ENCODE data around the gene GGT6.

The GGT6 gene

DNA sequence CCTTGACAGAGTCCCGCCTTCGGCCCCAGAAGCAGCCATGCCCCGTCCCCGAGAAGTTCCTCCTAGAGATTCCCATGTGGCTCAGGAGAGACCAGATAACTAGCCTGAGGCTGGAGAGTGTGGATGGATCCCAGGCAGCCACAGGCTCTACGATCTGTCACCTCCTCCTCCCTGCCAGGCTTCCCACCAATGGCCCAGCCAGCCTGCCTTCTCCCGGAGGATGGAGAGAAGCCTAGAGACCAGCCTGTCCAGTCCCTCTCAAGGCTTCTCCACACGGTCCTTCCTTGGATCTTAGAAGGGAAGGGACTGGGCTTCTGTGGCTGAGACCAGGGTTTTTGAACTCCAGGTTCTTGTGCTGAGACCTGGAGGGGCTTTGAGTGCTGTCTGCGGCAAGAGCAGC is 22.3 kb upstream of the GGT6 start:
- H3K27ac ChIP-seq (ENCODE audit: extremely low read depth, low read depth, low read length) = no peak overlapping the region
- H3K36me3 ChIP-seq (ENCODE audit: control insufficient read depth in 2 of 2, insufficient read depth in 1 of 2, low read length in 2 of 2) = no peaks in the 10 kb centered on the region
- no peak overlapping the region for H3K4me3 ChIP-seq (ENCODE audit: low read depth, low read length)
- CTCF ChIA-PET = interaction anchor here (1.0 to 1.3 kb wide), 4 partner anchors 16 to 44 kb away, joined by 4 to 6 read pairs (median 5); no protein-coding TSS in a partner anchor
- POLR2A ChIA-PET = no interaction called here
- H3K4me1 ChIP-seq (ENCODE audit: control insufficient read depth, insufficient read depth, low read length) = peaks cover 2% of the 10 kb centered on the region; the same call in 1 of the 2 replicates
- H3K9me3 ChIP-seq (ENCODE audit: control insufficient read depth, insufficient read depth, low read depth, low read length) = no peaks in the 10 kb centered on the region
- TF ChIP-seq KLF17 (tag by site-specific recombination; IDR thresholded peaks at IDR 0.05) (no peak), ZNF354C (tag by site-specific recombination; IDR thresholded peaks at IDR 0.05; ENCODE audit: borderline replicate concordance, low read depth) (no peak), HOXD13 (CRISPR knock-in tag; IDR thresholded peaks at IDR 0.05; ENCODE audit: borderline replicate concordance) (no peak), ZNF133 (tag by site-specific recombination; IDR thresholded peaks at IDR 0.05) (no peak), MZF1 (tag by site-specific recombination; IDR thresholded peaks at IDR 0.05; ENCODE audit: borderline replicate concordance) (no peak), ZNF423 (tag by site-specific recombination; IDR thresholded peaks at IDR 0.05) (no peak), SP7 (tag by site-specific recombination; IDR thresholded peaks at IDR 0.05) (no peak), ZFHX2 (tag by site-specific recombination; conservative IDR thresholded peaks at IDR 0.05) (no peak), ZNF600 (tag by site-specific recombination; IDR thresholded peaks at IDR 0.05) (no peak), ZNF10 (tag by site-specific recombination; IDR thresholded peaks at IDR 0.05) (no peak), SETDB1 (IDR thresholded peaks at IDR 0.05; ENCODE audit: insufficient read length, low read length) (no peak), ZNF174 (tag by site-specific recombination; IDR thresholded peaks at IDR 0.05) (no peak)

DNA sequence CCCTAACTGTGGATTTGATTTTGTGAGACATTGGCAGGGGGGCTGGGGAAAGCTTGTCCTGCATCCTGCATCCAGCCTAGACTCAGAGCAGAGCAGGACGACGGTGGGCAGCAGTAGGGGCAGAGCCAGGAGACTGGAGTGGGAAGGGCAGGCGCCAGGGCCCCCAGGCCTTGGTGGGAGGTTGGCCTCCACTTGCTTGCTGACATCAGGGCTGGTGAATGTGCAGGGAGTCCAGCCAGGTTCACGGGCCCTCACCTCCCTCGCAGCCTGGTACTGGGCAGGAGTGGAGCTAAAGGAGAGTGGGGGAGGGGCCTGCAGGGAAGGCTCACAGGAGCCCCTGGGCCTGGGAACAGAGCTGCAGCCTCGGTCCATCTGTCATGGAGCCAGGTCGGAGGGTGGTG is 21.7 kb upstream of the GGT6 start:
- Histone ChIP-seq H3K9me3 (ENCODE audit: control insufficient read depth, insufficient read depth, low read depth, low read length) (no peaks in the 10 kb centered on the region), H3K27ac (ENCODE audit: extremely low read depth, low read depth, low read length) (no peak overlapping the region), H3K36me3 (ENCODE audit: control insufficient read depth in 2 of 2, insufficient read depth in 1 of 2, low read length in 2 of 2) (no peaks in the 10 kb centered on the region), H3K4me3 (ENCODE audit: low read depth, low read length) (no peak overlapping the region), H3K4me1 (ENCODE audit: control insufficient read depth, insufficient read depth, low read length) (peaks cover 2% of the 10 kb centered on the region; the same call in 1 of the 2 replicates)
- CTCF ChIA-PET = interaction anchor here (0.5 to 1.5 kb wide), 5 partner anchors 10 to 208 kb away, joined by 3 to 9 read pairs (median 6); no protein-coding TSS in a partner anchor
- TF ChIP-seq GLIS1 (tag by site-specific recombination; IDR thresholded peaks at IDR 0.05) (peak; percentile 79), SP7 (tag by site-specific recombination; IDR thresholded peaks at IDR 0.05) (no peak), ZNF146 (tag by site-specific recombination; IDR thresholded peaks at IDR 0.05) (no peak), EGR2 (tag by site-specific recombination; IDR thresholded peaks at IDR 0.05; ENCODE audit: low read depth) (peak; percentile 43; the same call in 1 of the 2 replicates)
- TF ChIP-seq, protein P1, sequence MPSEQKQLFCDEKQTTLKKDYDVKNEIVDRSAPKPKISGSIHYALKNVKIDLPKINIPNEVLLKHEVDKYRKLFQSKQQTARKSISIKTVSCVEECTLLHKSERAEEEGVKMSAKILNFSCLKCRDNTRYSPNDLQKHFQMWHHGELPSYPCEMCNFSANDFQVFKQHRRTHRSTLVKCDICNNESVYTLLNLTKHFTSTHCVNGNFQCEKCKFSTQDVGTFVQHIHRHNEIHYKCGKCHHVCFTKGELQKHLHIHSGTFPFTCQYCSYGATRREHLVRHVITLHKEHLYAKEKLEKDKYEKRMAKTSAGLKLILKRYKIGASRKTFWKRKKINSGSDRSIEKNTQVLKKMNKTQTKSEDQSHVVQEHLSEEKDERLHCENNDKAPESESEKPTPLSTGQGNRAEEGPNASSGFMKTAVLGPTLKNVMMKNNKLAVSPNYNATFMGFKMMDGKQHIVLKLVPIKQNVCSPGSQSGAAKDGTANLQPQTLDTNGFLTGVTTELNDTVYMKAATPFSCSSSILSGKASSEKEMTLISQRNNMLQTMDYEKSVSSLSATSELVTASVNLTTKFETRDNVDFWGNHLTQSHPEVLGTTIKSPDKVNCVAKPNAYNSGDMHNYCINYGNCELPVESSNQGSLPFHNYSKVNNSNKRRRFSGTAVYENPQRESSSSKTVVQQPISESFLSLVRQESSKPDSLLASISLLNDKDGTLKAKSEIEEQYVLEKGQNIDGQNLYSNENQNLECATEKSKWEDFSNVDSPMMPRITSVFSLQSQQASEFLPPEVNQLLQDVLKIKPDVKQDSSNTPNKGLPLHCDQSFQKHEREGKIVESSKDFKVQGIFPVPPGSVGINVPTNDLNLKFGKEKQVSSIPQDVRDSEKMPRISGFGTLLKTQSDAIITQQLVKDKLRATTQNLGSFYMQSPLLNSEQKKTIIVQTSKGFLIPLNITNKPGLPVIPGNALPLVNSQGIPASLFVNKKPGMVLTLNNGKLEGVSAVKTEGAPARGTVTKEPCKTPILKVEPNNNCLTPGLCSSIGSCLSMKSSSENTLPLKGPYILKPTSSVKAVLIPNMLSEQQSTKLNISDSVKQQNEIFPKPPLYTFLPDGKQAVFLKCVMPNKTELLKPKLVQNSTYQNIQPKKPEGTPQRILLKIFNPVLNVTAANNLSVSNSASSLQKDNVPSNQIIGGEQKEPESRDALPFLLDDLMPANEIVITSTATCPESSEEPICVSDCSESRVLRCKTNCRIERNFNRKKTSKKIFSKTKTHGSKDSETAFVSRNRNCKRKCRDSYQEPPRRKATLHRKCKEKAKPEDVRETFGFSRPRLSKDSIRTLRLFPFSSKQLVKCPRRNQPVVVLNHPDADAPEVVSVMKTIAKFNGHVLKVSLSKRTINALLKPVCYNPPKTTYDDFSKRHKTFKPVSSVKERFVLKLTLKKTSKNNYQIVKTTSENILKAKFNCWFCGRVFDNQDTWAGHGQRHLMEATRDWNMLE (tag by site-specific recombination; conservative IDR thresholded peaks at IDR 0.05; ENCODE audit: low read depth) = no peak
- POLR2A ChIA-PET = no interaction called here

GRCh38 chr17:4580291-4580690 is 19.9 kb upstream of the GGT6 start:
- Histone ChIP-seq H3K9me3 (ENCODE audit: control insufficient read depth, insufficient read depth, low read depth, low read length) (no peaks in the 10 kb centered on the region), H3K27ac (ENCODE audit: extremely low read depth, low read depth, low read length) (no peak overlapping the region), H3K4me3 (ENCODE audit: low read depth, low read length) (no peak overlapping the region), H3K4me1 (ENCODE audit: control insufficient read depth, insufficient read depth, low read length) (peaks cover 5% of the 10 kb centered on the region; the same call in 1 of the 2 replicates), H3K36me3 (ENCODE audit: control insufficient read depth in 2 of 2, insufficient read depth in 1 of 2, low read length in 2 of 2) (no peaks in the 10 kb centered on the region)
- POLR2A ChIA-PET = interaction anchor here (1.1 kb wide), 1 partner anchor 25 kb away, joined by 3 read pairs; the partner anchor contains the start of gene MYBBP1A
- CTCF ChIA-PET = interaction anchor here (0.6 to 1.9 kb wide), 3 partner anchors 13 to 670 kb away, joined by 3 to 6 read pairs (median 4); no protein-coding TSS in a partner anchor
- no peak for TF ChIP-seq BCL6B (tag by site-specific recombination; IDR thresholded peaks at IDR 0.05)
- no peak for TF ChIP-seq ZNF280C (tag by site-specific recombination; IDR thresholded peaks at IDR 0.05)
- peak; percentile 74 for TF ChIP-seq GLIS1 (tag by site-specific recombination; IDR thresholded peaks at IDR 0.05)
- TF ChIP-seq, protein P2, sequence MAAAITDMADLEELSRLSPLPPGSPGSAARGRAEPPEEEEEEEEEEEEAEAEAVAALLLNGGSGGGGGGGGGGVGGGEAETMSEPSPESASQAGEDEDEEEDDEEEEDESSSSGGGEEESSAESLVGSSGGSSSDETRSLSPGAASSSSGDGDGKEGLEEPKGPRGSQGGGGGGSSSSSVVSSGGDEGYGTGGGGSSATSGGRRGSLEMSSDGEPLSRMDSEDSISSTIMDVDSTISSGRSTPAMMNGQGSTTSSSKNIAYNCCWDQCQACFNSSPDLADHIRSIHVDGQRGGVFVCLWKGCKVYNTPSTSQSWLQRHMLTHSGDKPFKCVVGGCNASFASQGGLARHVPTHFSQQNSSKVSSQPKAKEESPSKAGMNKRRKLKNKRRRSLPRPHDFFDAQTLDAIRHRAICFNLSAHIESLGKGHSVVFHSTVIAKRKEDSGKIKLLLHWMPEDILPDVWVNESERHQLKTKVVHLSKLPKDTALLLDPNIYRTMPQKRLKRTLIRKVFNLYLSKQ (tag by site-specific recombination; IDR thresholded peaks at IDR 0.05; ENCODE audit: borderline replicate concordance) = no peak
- 0 out of 2 replicates have a peak, but pooled peaks have one; percentile 18 for TF ChIP-seq ZIC2 (tag by site-specific recombination; IDR thresholded peaks at IDR 0.05)

Measured in HEK293 (cell line).